HG03039 (cell line): ENCODE data around the gene RAP1GDS1.
"Not testable (repeated sequence)": the region's sequence is repeated elsewhere in the genome, so short reads cannot be mapped to it uniquely, and the experiment has no call there.

ENCODE experiments used
- ATAC-seq: cut with Tn5 transposase; IDR thresholded peaks from one replicate; pipeline ENCODE4 v1.9.1; 2021; ENCODE audit warnings: mild to moderate bottlenecking, moderate library complexity; ENCODE audit not compliant: unreplicated experiment

RAP1GDS1 gene

GRCh38 chr4:98343626-98344025 is 82.4 kb downstream of the RAP1GDS1 start:
- ATAC-seq, result no peak

- no peak for ATAC-seq
These were observed 84.7 kb downstream of the RAP1GDS1 start for GRCh38 chr4:98345838-98346237.

GRCh38 chr4:98352396-98352795 is 91.2 kb downstream of the RAP1GDS1 start:
- no peak for ATAC-seq

GRCh38 chr4:98352940-98353339 is 91.8 kb downstream of the RAP1GDS1 start:
- no peak for ATAC-seq

- ATAC-seq, result no peak
These were observed 97.6 kb downstream of the RAP1GDS1 start for GRCh38 chr4:98358630-98359248.

- ATAC-seq, result no peak
These were observed 98.5 kb downstream of the RAP1GDS1 start for GRCh38 chr4:98359646-98360045.

GRCh38 chr4:98363431-98363830 is 102.2 kb downstream of the RAP1GDS1 start:
- ATAC-seq, result no peak

- ATAC-seq, result not testable (repeated sequence)
These were observed 105.1 kb downstream of the RAP1GDS1 start for GRCh38 chr4:98366275-98366674.

GRCh38 chr4:98368000-98368399 is 106.8 kb downstream of the RAP1GDS1 start:
- ATAC-seq, result not testable (repeated sequence)

GRCh38 chr4:98369322-98369721 is 108.1 kb downstream of the RAP1GDS1 start:
- ATAC-seq, result no peak

- no peak for ATAC-seq
These were observed 113.5 kb downstream of the RAP1GDS1 start for GRCh38 chr4:98374643-98375042.

GRCh38 chr4:98377559-98377958 is 116.4 kb downstream of the RAP1GDS1 start:
- ATAC-seq, result no peak

- ATAC-seq, result no peak
These were observed 120.1 kb downstream of the RAP1GDS1 start for GRCh38 chr4:98381306-98381705.

GRCh38 chr4:98383431-98384106 is 122.4 kb downstream of the RAP1GDS1 start:
- no peak for ATAC-seq

GRCh38 chr4:98385831-98386230 is 124.6 kb downstream of the RAP1GDS1 start:
- no peak for ATAC-seq

- ATAC-seq, result no peak
These were observed 126.3 kb downstream of the RAP1GDS1 start for GRCh38 chr4:98387345-98388026.

- no peak for ATAC-seq
These were observed 132.9 kb downstream of the RAP1GDS1 start for GRCh38 chr4:98394134-98394533.

- ATAC-seq, result no peak
These were observed 138.7 kb downstream of the RAP1GDS1 start for GRCh38 chr4:98399915-98400314.

GRCh38 chr4:98406819-98407218 is 145.6 kb downstream of the RAP1GDS1 start:
- peak; percentile 62 for ATAC-seq

- ATAC-seq, result no peak
These were observed 150.5 kb downstream of the RAP1GDS1 start for GRCh38 chr4:98411731-98412130.

- ATAC-seq, result no peak
These were observed 155.7 kb downstream of the RAP1GDS1 start for GRCh38 chr4:98416844-98417243.

GRCh38 chr4:98420151-98420550 is 159.0 kb downstream of the RAP1GDS1 start:
- not testable (repeated sequence) for ATAC-seq
